ENCODE results near the gene MAGEA4. TPM values are rescaled to one million over a fixed set of nuclear protein-coding genes. Genes with fewer than 3 reads are reported as not detected.

The MAGEA4 gene
- total RNA-seq, 6 experiments from 2014 or later, result not detected

DNA sequence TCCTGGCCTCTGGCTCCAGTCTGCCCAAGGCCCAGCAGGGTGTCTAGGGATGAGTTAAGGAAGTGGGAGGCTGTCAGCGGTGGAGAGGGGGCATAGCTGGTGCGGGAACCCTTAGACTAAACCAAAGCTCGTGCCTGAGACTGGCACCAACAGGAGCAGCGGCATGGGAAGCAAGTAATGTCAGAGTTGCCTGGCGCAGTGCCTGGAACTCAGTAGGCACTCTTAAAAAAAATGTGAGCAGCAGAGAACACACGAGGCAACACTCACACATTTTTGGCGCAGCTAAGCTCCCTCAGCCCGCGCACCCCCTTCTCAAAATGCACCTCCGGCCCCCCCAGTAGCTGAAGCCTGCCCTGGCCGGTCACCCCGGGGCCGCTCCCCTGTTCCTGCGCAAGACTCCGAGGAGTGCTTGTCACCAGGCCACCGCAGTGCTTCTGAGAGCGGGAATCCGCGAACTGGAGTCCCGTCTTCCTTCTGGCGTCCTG is 61.2 kb downstream of the MAGEA4 start:
- Mint-ChIP-seq H3K4me3 (peak overlapping the region; percentile 67; the same call in 1 of the 2 replicates), H3K36me3 (ENCODE audit: low read depth) (peaks cover 3% of the 10 kb centered on the region), H3K27ac (peak overlapping the region; percentile 24; the same call in 1 of the 2 replicates), H3K27me3 (ENCODE audit: insufficient read depth) (peaks cover 2% of the 10 kb centered on the region; the same call in 1 of the 2 replicates), H3K9me3 (peaks cover under 1% of the 10 kb centered on the region; the same call in 1 of the 2 replicates), H3K4me1 (ENCODE audit: low read depth) (peaks cover 22% of the 10 kb centered on the region; the same call in 1 of the 2 replicates)
- no peak for TF ChIP-seq CTCF (IDR thresholded peaks at IDR 0.05)
- DNase-seq, result peak; percentile 3

Small RNA genes within 50 kb of the gene (microRNA-seq; reads per million reads assigned to microRNA genes)
- 307 reads per million, percentile 62 among the genes with 10 or more reads in this experiment for gene MIR224
- gene MIR452, result 143 reads per million, percentile 53 among the genes with 10 or more reads in this experiment

Other genes with a start within 250 kb of the MAGEA4 start
- not detected for gene PRRG3, start 217.4 kb upstream of the MAGEA4 start, total RNA-seq (2021; fragmentation: NEBNext Ultra II Directional; extraction: Animal tissue kit (Norgen Biotek cat#: 25700))
- gene FATE1, start 196.9 kb upstream of the MAGEA4 start, total RNA-seq (2021; fragmentation: NEBNext Ultra II Directional; extraction: Animal tissue kit (Norgen Biotek cat#: 25700)), result not detected
- gene CNGA2, start 178.1 kb upstream of the MAGEA4 start, total RNA-seq (2021; fragmentation: NEBNext Ultra II Directional; extraction: Animal tissue kit (Norgen Biotek cat#: 25700)), result not detected
- 1 to 10 TPM in 2 of 6 experiments, under 1 TPM in 4; 0.24 to 1.7 (median 0.71) TPM for gene GABRE, start 61.8 kb downstream of the MAGEA4 start, total RNA-seq (2021; fragmentation: NEBNext Ultra II Directional; extraction: Animal tissue kit (Norgen Biotek cat#: 25700))
- gene MAGEA10, start 225.7 kb downstream of the MAGEA4 start, total RNA-seq (2021; fragmentation: NEBNext Ultra II Directional; extraction: Animal tissue kit (Norgen Biotek cat#: 25700)), result not detected